Epithelial cell of proximal tubule (primary cell): Measurements from ENCODE around the gene MT1G. TPM values are rescaled to one million over a fixed set of nuclear protein-coding genes. Genes with fewer than 3 reads are reported as not detected.

ENCODE experiments used
- DNase-seq: peaks from one replicate; pipeline ENCODE4 v3.0.0-alpha.2; 2011; ENCODE audit warnings: low read depth
- H3K4me3 ChIP-seq: 2 replicates; pipeline ENCODE4 v1.5.1; 2011; ENCODE audit warnings: low read depth, mild to moderate bottlenecking, low read length
- total RNA-seq: library from RNA; depleted of rRNA; stranded (reverse); fragments of >200 nt; gene quantifications from 2 replicates; pipeline ENCODE4 v1.2.3, GENCODE V29; 2015
- TF ChIP-seq, protein P1 (sequence below): conservative IDR thresholded peaks from 2 replicates; pipeline ENCODE4 v1.5.1; 2012; ENCODE audit warnings: low read depth, mild to moderate bottlenecking, low read length

Gene MT1G
- total RNA-seq, 1 donor from 2014 or later = 1,970 TPM

- H3K4me3 ChIP-seq = no peak overlapping the region
- TF ChIP-seq, protein P1, sequence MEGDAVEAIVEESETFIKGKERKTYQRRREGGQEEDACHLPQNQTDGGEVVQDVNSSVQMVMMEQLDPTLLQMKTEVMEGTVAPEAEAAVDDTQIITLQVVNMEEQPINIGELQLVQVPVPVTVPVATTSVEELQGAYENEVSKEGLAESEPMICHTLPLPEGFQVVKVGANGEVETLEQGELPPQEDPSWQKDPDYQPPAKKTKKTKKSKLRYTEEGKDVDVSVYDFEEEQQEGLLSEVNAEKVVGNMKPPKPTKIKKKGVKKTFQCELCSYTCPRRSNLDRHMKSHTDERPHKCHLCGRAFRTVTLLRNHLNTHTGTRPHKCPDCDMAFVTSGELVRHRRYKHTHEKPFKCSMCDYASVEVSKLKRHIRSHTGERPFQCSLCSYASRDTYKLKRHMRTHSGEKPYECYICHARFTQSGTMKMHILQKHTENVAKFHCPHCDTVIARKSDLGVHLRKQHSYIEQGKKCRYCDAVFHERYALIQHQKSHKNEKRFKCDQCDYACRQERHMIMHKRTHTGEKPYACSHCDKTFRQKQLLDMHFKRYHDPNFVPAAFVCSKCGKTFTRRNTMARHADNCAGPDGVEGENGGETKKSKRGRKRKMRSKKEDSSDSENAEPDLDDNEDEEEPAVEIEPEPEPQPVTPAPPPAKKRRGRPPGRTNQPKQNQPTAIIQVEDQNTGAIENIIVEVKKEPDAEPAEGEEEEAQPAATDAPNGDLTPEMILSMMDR = no peak
- no peak for DNase-seq
These were observed 26.7 kb downstream of the MT1G start for GRCh38 chr16:56641166-56641565.

GRCh38 chr16:56640076-56640475, 27.8 kb downstream of the MT1G start:
- TF ChIP-seq, protein P1 = no peak
- no peak overlapping the region for H3K4me3 ChIP-seq
- DNase-seq = no peak

- TF ChIP-seq, protein P1 = no peak
- peak overlapping the region; percentile 59 for H3K4me3 ChIP-seq
- DNase-seq = no peak
These were observed 28.8 kb downstream of the MT1G start for GRCh38 chr16:56639045-56639444.

GRCh38 chr16:56637814-56638750, 29.8 kb downstream of the MT1G start, which contains the start of gene MT1A:
Gene MT1A, plus strand, starts transcription at chr16:56638666. Its CDS starts 73 bp downstream, at chr16:56638739.
- DNase-seq = no peak
- peak within 1 kb of the TSS; percentile 59 for H3K4me3 ChIP-seq
- TF ChIP-seq, protein P1 = no peak

DNA sequence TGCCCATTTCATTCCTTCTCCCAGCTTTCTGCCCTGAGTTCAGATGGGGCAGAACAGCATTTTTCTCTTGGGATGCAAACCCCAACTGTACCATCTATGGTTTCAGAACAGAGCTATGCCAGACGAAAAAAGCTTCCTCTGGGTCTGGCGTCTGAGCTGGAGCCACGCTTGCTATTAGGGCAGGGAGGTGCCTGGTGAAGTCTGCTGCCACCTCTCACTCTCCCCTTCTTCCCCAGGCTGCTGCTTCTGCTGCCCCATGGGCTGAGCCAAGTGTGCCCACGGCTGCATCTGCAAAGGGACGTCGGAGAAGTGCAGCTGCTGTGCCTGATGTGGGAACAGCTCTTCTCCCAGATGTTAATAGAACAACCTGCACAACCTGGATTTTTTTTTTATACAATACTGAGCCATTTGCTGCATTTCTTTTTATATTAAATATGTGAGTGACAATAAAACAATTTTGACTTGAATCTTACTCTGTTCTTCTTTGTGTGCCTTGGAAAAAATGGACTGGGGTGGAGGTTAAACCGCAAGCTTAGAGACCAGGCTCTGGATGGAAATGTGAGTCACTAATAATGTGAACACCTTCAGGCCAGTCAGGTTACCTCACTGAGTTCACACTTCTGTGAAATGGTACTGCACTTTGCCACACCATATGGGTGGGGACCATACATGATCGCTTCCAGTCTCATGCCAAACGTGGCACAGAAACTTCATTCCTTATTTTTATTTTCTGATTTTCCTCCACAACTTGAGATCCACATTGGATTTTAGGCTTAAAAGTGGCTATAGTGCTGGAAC, 31.1 kb downstream of the MT1G start:
- DNase-seq = no peak
- TF ChIP-seq, protein P1 = no peak
- no peak overlapping the region for H3K4me3 ChIP-seq

- H3K4me3 ChIP-seq = no peak overlapping the region
- DNase-seq = no peak
These were observed 32.4 kb downstream of the MT1G start for GRCh38 chr16:56635441-56635967.

More at GRCh38 chr16:56635441-56635967, 32.4 kb downstream of the MT1G start:
- TF ChIP-seq, protein P1 = no peak
